Measurements from ENCODE around the gene CATSPERE. TPM values are rescaled to one million over a fixed set of nuclear protein-coding genes. Genes with fewer than 3 reads are reported as not detected.
"Not testable (repeated sequence)": the region's sequence is repeated elsewhere in the genome, so short reads cannot be mapped to it uniquely, and the experiment has no call there.

Gene CATSPERE
- total RNA-seq, 1 donor from 2014 or later: 1.8 TPM

GRCh38 chr1:244545511-244545910 is 84.4 kb downstream of the CATSPERE start:
- peak; percentile 2 for DNase-seq (ENCODE audit: low read depth)

DNA sequence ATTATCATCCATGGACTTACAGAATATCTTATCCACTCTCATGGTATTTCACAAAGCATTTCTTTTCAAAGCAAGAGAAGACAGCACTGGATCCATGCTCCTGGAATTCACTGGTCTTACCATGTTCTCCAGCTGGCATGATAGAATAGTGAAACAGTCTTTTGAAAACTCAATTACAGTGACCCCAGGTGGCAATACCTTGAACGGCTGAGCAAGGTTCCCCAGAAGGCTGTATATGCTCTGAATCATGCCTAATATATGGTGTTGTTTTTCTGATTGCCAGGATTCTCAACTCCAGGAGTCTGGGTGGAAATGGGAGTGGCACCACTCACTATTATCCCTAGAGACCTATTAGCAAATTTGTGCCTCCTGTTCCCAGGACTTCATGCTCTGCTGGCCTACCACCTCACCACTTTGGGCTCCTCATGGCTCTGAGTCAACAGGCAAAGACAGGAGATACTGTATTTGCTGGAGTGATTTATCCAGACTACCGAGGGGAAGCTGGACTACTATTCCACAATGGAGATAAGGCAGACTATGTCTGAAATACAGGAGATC is 87.6 kb downstream of the CATSPERE start:
- DNase-seq (ENCODE audit: low read depth): no peak

DNA sequence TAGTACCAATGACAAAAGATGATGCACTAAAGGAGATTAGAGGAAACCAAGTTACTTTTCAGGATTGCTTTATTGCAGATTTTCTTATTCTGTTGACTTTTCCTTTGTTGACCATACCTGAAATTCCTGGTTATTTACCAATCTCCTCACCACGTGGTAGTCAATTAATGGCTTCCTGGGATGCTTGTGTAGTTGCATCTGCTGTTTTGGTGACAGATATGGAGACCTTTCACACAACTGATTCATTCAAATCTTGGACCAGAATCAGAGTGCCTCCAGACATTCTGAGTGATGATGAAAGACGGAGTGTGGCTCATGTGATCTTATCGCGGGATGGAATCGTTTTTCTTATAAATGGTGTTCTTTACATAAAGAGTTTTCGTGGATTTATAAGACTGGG is 91.3 kb downstream of the CATSPERE start:
- DNase-seq (ENCODE audit: low read depth): peak; percentile 9

DNA sequence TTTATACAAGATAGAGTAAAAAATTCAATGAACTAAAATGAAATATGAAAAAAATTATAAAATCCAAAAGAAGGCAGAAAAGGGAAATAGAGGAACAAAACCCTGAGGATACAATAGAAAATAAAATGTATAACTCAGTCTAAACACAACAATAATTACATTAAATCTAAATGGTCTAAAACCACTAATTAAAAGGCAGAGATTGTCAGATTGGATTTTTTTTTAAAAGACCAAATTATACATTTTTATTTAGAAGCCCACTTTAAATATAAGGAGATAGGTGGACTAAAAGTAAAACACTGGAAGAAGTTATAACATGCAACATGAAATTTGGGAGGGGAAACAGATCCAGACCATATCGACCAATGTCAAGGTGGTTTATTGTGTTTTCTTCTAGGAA is 95.2 kb downstream of the CATSPERE start:
- no peak for DNase-seq (ENCODE audit: low read depth)

DNA sequence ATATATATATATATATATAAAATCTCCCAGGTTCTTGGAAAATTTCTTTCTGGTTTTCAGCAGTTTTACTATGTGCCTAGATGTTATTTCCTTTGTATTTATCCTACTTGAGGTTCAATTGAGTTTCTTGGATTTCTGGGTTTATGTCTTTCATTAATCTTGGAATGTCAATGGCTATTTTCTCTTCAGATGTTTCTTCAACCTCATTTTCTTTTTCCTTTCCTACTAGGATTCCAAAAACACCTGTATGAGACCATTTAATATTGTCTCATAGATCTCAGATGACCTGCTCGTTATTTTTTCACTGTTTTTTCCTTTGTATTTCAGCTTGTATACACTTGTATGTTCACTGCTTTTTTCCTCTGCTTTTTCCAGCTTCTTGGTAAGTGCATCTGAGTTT is 96.5 kb downstream of the CATSPERE start:
- DNase-seq (ENCODE audit: low read depth): no peak

DNA sequence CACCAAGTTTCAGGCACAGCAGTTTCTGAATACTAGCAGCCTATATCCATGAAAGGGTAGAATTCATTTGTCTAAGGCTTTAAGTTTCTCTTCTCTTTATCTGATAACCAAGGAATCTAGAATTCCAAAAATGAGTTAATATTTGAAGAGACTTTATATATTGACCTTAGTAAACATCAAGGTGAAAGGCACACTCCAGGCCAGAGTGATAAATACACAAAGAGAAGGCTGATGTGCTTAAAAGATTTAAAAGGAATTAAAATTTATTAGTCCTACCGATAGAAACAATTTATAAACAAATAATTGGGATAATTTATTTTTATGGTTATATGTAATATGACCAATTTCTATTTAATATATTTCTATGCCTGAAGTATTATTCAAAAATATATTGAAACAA is 98.5 kb downstream of the CATSPERE start:
- no peak for DNase-seq (ENCODE audit: low read depth)

DNA sequence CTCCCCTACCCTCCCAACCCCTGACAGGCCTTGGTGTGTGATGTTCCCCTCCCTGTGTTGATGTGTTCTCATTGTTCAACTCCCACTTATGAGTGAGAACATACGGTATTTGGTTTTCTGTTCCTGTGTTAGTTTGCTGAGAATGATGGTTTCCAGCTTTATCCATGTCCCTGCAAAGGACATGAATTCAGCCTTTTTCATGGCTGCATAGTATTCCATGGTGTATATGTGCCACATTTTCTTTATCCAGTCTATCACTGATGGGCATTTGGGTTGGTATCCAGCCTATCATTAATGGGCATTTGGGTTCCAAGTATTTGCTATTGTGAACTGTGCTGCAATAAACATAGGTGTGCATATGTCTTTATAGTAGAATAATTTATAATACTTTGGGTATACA is 101.8 kb downstream of the CATSPERE start:
- not testable (repeated sequence) for DNase-seq (ENCODE audit: low read depth)

GRCh38 chr1:244573768-244574167 is 112.7 kb downstream of the CATSPERE start:
- no peak for DNase-seq (ENCODE audit: low read depth)

DNA sequence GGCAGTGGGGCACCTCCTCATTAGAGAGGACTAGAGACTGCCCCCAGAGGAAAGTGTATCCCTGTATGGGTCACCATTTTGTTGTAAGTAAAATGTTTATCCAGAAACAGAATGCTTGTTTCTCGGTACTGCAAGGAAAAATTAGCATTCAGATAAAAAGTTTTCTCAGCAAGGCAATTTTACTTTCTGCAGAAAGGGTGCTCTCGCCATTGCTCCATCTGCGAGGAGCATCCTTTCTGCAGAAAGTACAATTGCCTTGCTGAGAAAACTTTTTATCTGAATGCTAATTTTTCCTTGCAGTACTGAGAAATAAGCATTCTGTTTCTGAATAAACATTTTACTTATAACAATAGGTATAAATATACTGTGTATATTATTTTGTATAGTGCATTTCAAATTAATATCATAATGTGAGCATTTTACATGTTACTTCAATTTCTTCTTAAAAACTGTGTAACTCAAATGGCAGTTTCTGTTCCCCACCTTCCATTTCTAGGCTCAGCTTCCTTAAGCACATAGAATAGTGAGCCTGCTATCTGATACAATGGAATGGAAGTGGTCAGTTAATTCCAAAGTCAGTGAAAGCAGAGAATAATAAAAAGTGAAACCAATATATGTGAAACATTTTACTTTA is 115.3 kb downstream of the CATSPERE start:
- DNase-seq (ENCODE audit: low read depth): no peak

GRCh38 chr1:244578205-244578604 is 117.1 kb downstream of the CATSPERE start:
- DNase-seq (ENCODE audit: low read depth): not testable (repeated sequence)

GRCh38 chr1:244583358-244583982 is 122.4 kb downstream of the CATSPERE start:
- no peak for DNase-seq (ENCODE audit: low read depth)

- DNase-seq (ENCODE audit: low read depth): no peak
These were observed 124.8 kb downstream of the CATSPERE start for GRCh38 chr1:244585867-244586266.

DNA sequence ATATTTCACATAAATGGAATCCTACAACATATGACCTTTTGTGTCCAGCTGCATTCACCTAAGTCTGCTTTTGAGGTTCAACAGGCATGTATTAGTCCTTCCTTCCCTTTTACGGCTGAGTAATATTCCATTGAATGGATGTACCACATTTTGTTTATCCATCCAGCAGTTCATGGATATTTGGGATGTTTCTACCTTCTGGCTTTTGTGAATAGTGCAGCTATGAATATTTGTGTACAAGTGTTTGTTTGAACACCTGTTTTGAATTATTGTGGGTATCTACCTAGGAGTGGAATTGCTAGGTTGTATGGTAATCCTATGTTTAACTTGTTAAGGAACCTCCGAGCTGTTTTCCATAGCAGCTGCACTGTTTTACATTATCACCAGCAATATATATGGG is 129.6 kb downstream of the CATSPERE start:
- DNase-seq (ENCODE audit: low read depth): no peak

- no peak for DNase-seq (ENCODE audit: low read depth)
These were observed 137.5 kb downstream of the CATSPERE start for GRCh38 chr1:244598611-244599010.

- peak; percentile 78 for DNase-seq (ENCODE audit: low read depth)
These were observed 138.9 kb downstream of the CATSPERE start for GRCh38 chr1:244599937-244600350.

- DNase-seq (ENCODE audit: low read depth): no peak
These were observed 140.3 kb downstream of the CATSPERE start for GRCh38 chr1:244601336-244601735.

DNA sequence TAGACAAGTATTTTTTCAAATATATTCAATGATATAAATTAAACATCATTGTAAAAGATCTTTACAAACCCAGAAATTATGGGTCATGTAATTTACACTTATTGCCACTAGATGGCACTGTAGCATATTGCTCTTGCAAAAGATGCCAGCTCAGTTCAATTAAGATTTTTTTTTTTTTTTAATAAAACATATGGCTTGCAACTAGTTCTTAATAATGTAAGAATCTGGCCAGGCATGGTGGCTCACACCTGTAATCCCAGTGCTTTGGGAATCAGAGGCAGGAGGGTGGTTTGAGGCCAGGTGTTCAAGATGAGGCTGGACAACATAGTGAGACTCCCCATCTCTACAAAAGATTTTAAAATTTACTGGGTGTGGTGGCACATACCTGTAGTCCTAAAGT is 142.4 kb downstream of the CATSPERE start:
- peak; percentile 49 for DNase-seq (ENCODE audit: low read depth)

DNA sequence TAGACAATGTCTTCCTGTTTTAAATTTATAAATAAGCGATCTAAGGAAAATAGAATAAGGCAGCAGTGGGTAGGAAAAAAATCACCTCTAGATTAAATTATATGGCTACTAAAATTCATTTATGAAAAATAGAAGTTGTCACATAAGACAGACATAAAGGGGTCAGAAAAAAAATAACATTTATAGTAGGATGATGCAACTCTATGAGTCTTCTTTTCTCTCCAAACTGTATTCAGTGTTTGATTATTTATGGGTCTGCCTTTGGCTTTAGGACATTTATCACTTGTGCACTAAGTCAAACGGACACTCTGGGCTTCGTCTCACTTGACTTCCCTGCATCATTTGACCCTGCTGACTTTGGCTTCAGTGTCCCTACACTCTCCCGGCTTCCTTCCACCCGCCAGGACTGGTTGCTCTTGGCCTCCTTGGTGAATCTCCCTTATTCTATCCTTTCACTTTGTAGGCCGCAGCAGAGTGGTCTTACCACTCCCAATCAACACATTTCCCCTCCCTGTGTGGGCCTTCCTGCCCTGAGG is 144.8 kb downstream of the CATSPERE start:
- no peak for DNase-seq (ENCODE audit: low read depth)

- peak; percentile 11 for DNase-seq (ENCODE audit: low read depth)
These were observed 153.2 kb downstream of the CATSPERE start for GRCh38 chr1:244614113-244614836.

DNA sequence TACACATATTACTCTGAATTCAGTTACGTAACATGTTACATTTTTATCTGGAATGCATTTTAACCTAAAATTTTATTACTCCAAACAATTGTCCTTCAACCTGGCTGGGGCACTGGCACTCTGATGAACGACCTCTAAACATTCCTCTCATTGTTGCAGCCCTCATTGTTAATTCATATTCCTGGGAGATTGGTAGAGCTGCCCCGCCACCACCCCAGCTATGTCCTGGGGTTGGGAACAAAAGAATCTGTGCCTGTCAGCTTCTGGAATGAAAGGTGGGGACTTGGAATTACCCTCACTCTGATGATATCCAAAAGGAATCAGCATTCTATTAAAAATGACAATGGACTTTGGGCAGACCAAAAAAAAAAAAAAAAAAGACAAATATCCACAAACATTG is 153.8 kb downstream of the CATSPERE start:
- no peak for DNase-seq (ENCODE audit: low read depth)

DNA sequence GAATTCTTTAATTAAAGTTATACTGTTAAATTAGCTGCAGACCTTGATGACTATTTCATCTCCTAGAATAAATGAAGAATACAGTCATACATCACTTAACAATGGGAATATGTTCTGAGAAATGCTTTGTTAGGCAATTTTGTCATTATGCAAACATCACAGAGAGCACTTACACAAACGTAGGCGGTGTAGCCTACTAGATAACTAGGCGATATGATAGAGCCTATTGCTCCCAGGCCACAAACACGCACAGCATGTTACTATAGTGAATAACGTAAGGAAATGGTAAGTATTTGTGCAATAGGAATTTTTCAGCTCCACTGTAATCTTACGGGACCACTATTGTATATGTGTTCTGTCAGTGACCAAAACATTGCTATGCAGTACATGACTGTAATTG is 154.2 kb downstream of the CATSPERE start:
- no peak for DNase-seq (ENCODE audit: low read depth)

DNA sequence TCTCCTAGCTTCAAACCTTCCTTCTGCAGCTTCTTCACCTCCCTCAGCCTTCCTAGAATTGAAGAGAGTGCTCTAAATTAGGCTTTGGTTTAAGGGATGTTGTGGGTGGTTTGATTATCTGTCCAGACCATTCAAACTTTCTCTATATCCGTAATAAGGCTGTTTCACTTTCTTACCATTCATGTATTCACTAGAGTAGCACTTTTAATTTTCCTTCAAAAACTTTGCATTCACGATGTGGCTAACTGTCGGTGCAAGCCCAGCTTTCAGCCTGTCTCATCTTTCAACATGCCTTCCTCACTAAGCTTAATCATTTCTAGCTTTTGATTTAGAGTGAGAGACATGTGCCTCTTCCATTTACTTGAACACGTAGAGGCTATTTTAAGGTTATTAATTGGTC is 165.6 kb downstream of the CATSPERE start:
- no peak for DNase-seq (ENCODE audit: low read depth)

DNA sequence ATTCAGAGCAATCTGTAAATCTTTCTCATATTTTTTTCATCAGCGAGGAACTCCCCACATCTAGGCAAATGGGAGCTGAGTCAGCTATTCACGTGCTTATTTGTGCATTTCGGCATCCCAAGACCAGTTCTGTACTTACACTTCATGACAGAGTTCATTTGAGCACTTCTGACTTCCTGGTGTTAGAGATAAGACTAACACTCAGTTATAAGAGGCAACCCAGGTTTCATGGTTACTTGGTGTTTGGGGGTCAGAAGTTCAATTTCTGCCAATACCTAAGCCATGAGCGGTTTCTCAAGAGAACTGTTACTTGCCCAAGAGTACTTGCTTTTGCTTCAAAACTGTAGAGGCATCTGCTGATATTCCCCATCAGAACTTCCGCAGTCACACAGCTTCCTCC is 167.7 kb downstream of the CATSPERE start:
- DNase-seq (ENCODE audit: low read depth): no peak

Measured in renal cortical epithelial cell (primary cell).